ENCODE results near the gene CHD5.

The CHD5 gene

DNA sequence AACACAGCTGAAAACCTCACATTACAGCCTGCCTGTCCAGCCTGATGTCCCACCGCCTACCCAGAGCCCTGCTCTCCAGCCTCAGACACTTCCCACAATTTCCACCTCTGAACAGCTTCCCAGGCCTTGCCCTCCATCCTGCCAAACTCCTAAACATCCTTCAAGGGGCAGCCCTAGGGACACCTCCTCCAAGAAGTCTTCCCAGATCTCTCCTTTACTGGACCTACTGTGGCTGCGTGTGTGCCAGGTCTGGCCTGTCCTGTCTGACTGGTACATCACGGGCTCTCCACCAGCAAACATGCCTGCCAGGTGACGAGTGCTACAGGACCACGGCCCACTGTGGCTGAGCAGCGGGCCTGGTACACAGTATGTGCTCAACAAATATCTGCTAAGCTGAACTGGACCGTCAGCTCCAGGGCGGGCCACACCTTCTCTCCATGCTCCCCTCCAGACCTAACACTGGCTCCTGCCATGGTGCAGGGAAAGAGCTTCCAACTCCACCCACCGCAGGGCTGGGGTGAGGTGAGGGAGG lies 28.8 kb downstream of the CHD5 start:
- no peak for DNase-seq

DNA sequence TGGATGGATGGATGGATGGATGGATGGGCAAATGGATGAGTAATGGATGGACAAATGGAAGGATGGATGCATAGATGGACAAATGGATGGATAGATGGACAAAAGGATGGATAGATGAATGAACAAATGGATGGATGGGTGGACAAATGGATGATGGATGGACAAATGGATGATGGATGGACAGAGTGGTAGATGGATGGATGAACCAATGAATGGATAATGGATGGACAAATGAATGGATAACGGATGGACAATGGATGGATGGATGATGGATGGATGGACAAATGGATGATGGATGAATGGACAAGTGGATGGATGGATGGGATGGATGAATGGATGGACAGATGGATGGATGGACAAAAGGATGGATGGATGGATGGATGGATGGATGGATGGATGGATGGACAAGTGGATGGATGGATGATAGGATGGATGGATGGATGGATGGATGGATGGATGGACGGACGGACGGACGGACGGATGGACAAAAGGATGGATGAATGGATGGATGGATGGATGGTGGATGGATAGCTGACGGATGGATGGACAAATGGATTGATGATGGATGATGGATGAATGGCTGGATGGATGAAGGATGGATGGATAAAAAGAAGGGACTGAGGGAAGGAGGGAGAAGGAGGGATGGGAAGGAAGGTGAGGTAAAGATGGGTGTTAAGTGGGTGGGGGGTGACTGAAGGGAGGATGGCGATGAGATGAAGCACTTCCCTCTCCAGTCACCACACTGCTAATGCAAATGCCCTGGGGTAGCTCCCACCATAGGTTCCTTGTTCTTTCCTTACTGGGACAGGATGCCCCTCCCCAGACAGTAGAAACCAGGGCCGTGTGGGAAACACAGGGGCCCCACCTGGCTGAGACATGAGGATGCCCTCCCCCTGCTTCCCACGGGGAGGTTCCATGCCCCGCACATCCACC lies 29.8 kb downstream of the CHD5 start:
- DNase-seq = no peak

- DNase-seq = no peak
These were observed 30.5 kb downstream of the CHD5 start for GRCh38 chr1:6149597-6149996.

DNA sequence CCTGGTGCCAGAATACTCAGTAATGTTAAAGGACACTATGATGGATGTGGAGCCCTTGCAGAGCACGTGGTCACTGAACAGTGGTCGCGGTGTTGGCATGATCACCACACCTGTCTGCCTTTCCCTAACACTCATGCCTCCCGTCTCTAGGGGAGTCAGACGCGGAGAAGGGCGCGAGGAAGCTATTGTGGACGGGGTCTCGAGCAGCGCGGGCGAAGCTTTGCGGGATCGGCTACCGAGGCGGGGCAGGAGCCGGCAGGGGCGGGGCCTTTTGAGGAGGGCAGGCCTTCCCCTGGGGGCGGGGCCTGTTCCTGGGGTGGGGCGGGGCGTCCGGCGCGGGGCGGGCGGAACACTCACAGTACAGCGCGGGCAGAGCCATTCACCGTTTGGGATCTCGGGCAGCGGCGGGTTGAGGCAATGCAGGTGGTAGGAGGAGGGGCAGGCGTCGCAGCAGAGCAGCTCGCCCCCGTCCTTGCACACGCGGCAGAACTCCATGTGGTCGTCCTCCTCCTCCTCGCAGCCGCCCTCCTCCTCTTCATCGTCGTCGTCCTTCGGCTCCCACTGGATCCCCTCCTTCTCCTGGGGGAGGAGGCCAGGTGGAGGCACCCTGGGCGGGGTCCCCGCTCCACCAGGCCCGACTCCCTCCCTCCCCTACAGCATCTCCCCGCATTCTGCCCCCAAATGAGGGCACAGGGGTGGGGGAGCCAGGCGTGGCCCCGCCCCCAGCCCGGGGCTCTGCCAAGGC lies 31.5 kb downstream of the CHD5 start:
- DNase-seq = no peak

DNA sequence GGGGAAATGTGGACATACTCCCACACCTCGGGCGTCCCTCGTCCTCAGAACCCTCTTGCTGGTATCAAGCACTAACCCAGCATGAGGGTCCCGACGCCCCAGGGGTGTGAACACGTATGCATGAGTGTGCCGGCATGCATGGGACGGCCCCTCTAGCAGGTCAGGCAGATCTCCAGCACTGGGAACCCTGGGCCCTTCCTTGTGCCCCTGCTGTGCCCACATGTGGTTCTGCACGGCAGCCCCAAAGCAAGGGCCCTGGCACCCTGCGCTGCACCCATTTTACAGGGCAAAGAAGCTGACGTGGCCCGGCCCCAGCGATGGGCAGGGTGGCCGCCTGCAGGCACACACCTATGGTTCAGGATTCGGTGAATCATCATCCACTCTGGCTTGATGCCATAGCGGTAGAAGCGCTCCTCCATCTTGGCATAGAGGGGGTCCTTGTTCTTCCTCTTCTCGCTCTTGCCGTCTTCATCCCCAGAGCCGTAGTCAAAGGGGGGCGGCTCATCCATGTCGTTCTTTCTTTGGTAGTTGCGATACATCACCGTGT lies 34.2 kb downstream of the CHD5 start:
- no peak for DNase-seq

DNA sequence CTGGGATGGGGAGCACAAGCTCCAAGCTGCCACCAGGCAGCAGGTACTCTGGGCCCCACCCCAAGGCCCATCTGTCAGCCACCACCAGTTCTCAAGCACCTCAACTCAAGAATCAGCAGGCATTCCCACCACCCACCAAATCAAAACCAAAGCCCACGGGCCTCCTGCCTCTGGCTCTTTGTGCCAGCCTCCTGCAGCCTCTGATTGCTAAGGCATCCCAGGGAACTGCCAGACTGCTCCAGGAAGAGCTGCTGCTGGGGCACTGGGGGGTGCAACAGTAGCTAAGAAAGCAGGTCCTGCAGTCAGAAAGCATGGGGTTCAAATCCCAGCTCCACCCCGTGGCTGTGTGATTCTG lies 34.7 kb downstream of the CHD5 start:
- no peak for DNase-seq

DNA sequence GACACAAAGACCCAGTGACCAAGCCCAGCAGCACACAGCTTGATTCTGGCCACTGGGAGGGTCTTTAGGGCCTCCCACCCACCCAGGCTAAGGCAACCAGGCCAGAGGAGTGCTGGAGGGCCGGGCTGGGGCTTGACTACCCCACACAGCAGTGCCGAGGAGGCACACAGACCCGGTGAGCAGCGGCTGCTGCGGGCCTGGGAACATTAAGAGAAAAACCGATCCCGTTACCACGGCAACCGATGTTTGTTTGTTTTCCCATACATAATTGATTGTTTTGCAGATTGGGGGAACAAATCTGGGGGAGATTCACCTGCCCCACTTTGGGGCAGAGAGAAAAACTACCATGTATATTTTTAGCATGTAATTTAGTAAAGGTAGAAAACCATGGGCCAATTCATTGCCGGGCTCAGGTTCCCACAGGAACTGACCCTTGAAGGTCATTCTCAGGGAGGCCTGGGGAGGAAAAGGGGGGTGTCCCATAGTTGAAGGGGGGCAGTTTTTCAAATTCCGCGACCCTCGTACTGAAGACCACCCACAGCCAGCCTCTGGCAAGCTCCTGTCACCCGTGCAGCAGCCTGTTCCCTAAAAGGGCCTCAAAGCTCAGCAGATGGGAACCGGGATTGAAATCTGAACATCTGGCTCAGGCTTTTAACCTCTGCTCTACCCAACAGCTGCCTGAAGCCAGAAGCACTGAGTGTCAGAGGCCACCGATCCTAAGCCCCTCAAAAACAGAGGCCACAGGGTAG lies 35.3 kb downstream of the CHD5 start:
- DNase-seq = no peak

GRCh38 chr1:6144175-6144574 lies 35.9 kb downstream of the CHD5 start:
- DNase-seq = no peak

DNA sequence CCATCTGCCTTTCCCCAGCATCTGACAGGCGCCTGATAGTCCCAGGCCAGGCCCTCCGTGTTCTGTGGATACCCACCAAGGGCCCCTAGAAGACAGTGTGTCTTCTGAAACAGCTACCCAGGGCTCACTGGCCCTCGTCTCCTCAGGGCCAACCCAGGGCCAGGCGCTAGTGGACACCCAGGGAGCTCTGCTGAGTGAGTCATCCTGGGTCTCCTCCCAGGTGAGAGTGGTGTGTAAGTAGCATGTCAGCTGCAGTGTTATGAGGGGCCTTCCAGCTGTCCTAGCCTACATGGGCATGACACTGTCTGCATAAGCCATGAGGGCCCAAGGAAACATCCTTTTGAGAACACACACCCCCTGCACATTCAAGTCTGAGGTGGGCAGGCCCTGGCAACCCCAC lies 36.7 kb downstream of the CHD5 start:
- no peak for DNase-seq

- no peak for DNase-seq
These were observed 37.4 kb downstream of the CHD5 start for GRCh38 chr1:6142734-6143133.

DNA sequence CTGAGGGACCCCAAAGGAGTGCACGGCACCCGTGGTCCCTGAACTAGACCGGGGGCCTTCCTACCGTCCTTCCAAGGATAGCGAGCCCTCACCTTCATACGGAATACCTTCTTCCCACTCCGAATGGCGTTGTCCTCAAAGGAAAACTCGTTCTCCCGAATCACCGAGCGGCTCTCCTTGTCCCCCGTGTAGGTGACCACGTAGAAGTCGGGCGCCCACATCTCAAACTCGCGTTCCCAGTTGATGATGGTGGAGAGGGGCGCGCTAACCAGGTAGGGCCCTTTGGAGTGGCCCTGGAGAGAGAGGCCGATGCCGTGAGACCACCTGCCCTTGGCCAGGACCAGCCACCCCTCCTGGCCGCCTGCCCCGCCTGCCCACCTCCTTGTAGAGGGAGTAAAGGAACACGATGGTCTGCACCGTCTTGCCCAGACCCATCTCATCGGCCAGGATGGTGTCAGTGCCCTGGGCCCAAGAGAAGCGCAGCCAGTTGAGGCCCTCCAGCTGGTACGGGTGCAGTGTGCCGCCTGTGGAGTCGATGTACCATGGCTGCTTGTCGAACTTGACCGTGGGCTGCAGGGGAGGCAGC lies 38.0 kb downstream of the CHD5 start:
- no peak for DNase-seq

- DNase-seq = no peak
These were observed 38.5 kb downstream of the CHD5 start for GRCh38 chr1:6141592-6141991.

DNA sequence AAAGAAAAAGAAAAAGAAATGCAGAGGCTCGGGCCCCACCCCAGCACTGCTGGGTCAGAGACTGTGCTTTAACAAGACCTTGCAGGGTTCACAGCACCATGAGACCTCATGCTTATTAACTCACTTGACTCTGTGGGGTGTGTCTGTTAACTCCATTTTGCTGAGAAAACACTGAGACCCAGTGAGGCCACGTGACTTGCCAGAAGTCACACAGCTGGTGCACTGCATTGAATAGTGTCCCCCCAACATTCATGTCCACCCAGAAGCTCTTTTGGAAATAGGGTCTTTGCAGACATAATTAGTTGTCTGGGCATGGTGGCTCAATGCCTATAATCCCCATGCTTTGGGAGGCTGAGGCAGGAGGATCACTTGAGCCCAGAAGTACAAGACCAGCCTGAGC lies 39.7 kb downstream of the CHD5 start:
- no peak for DNase-seq

DNA sequence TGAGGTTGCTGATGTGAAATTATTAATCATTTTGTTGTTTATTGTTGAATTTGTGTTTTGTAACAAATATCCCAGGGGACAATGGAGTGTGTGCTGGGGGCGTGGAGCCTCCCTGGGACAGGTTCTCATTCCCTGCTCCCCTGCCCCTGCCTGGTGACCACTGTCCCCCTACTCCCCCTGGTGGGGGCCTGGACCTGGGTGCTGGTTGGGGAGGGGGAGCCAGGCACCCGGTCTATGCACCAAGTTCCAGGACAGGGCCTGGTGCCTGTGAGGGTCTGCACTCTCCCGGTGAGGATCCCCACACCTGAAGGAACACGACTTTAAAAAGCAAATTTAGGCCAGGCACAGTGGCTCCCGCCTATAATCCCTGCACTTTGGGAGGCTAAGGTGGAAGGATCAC lies 42.4 kb downstream of the CHD5 start:
- no peak for DNase-seq

GRCh38 chr1:6136516-6137220 lies 43.5 kb downstream of the CHD5 start:
- DNase-seq = no peak

DNA sequence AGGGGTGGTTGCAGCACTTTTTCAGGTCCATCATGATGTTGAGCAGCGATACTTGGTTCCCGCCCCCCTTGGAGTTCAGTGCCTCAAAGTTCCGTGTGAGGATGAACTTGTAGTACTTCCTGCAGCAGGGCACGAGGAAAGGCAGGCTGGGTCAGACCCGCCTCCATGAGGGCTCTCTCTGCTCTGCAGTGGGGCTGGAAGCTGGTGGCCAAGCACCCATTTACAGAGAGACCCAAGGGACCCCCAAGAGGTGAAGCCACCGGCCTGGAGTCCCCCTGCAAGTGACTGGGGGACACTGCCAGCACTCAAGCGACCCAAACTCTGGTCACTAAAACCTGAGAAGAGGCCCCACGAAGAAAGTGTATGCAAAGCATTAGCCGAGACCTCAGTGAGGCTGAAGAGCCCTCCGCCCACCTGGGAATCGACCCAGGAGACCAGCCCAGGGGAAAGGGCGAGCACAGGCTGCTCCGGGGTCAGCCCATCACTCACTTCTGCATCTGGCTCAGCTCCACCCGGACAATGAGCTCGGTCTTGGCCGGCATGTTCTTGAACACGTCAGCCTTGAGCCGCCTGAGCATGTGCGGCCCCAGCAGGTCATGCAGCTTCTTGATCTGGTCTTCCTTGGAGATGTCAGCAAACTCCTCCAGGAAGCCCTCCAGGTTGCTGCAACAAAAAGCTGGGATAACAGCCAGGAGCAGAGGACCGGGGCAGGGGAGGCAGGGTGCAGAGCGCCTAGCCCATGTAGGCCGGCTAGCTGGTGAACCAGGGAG lies 45.2 kb downstream of the CHD5 start:
- no peak for DNase-seq

DNA sequence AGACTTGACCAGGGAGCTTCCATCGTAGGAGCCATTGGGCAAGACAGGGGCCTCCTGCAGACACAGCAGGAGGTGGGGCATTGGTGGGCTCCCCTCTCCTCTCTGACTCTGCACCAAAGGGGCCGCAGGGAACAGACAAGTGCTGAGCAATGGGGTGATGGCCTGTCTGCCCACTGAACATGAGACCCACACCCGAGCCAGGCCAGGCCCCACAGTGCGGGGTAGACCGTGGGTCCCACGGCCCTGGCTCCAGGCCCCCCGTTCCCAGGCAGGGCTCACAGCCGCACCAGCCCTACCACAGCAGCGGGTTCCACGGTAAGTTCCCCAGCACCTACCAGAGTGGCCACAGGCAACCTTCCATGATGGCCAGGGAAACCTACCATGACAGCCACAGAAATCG lies 45.9 kb downstream of the CHD5 start:
- DNase-seq = no peak

GRCh38 chr1:6133146-6133895 lies 46.8 kb downstream of the CHD5 start:
- DNase-seq = no peak

DNA sequence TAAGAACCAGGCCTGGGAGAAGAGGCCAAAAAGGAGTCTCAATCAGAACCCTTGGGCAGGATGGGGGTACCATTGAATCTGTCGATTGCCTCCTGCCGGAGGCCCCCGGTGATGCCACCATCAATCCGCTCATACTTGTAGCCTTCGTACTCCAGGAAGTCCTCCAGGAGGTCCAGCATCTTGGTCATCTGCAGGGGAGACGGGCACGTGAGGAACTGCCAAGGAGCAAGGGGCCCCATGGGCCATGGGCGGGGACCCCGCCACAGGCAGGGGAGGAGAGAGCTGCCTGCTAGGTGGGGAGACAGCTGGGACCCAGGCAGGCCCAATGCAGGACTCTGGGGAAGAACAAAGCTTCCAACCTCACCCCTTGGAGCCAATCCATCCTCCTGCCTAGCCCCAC lies 48.6 kb downstream of the CHD5 start:
- DNase-seq = no peak

DNA sequence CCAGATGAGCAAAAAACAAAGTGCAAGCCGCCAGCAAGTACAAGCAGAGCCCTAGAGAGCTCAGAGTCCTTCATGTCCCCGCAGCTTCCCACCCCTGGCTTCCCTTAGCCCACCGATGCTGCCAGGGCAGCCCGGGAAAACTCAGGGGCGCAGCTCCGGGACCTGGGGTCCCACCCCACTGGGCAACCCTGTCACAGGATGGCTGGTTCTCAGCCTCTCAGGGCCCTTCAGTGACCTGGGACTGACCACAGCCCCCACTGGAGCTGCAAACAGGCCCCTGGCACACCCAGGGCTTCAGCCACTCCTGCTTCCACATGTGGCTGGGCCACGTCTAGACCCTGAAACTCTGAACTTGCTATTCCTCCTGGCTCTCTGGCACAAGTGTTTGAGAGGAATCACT lies 49.5 kb downstream of the CHD5 start:
- DNase-seq = no peak

Measured in NCI-H510A treated with DMSO at 0.1 percent for 48 hours (cell line).